KMS-11 (cell line): ENCODE results near the gene POU2F1.

Experiments used
- H2AFZ ChIP-seq: fragments of 200-600 bp; sonication (generic); 2 replicates; pipeline ENCODE4 v1.6.1; 2016; ENCODE audit warnings: antibody characterized with exemption, mixed run types, low read depth
- H3K27ac ChIP-seq: fragments of 200-600 bp; sonication (generic); 2 replicates; pipeline ENCODE4 v1.6.1; 2016; ENCODE audit warnings: mild to moderate bottlenecking, mixed run types
- H3K27me3 ChIP-seq: fragments of 200-600 bp; sonication (generic); 2 replicates; pipeline ENCODE4 v1.6.1; 2017; ENCODE audit warnings: mild to moderate bottlenecking, low read depth, mixed run types, moderate library complexity; ENCODE audit not compliant: insufficient read depth
- H3K36me3 ChIP-seq: fragments of 200-600 bp; sonication (generic); 2 replicates; pipeline ENCODE4 v1.6.1; 2017; ENCODE audit warnings: mild to moderate bottlenecking, mixed run types; ENCODE audit not compliant: insufficient read depth
- H3K4me1 ChIP-seq: fragments of 200-600 bp; sonication (generic); 2 replicates; pipeline ENCODE4 v1.6.1; 2016; ENCODE audit warnings: mild to moderate bottlenecking, low read depth, mixed run types; ENCODE audit not compliant: poor library complexity, severe bottlenecking
- H3K4me2 ChIP-seq: fragments of 200-600 bp; sonication (generic); 2 replicates; pipeline ENCODE4 v1.7.0; 2016; ENCODE audit warnings: mild to moderate bottlenecking, mixed run types
- H3K4me3 ChIP-seq: fragments of 200-600 bp; sonication (generic); IDR thresholded peaks from 2 replicates; pipeline ENCODE4 v1.6.1; 2017; ENCODE audit warnings: low read depth, low read length, mixed read lengths; ENCODE audit not compliant: insufficient read depth
- H3K79me2 ChIP-seq: fragments of 200-600 bp; sonication (generic); 2 replicates; pipeline ENCODE4 v1.6.1; 2016; ENCODE audit warnings: low read depth, mixed run types; ENCODE audit not compliant: insufficient read depth
- H3K9ac ChIP-seq: fragments of 200-600 bp; sonication (generic); 2 replicates; pipeline ENCODE4 v1.6.1; 2016; ENCODE audit warnings: mild to moderate bottlenecking, mixed run types
- H4K20me1 ChIP-seq: fragments of 200-600 bp; sonication (generic); 2 replicates; pipeline ENCODE4 v1.6.1; 2016; ENCODE audit warnings: mild to moderate bottlenecking, mixed run types; ENCODE audit not compliant: insufficient read depth
- TF ChIP-seq, protein P1 (sequence below): fragments of 200-600 bp; sonication (generic); conservative IDR thresholded peaks from 2 replicates; pipeline ENCODE4 v1.6.1; 2017; ENCODE audit warnings: low read depth, mild to moderate bottlenecking, antibody characterized with exemption, low read length, moderate library complexity, mixed read lengths

Gene POU2F1

DNA sequence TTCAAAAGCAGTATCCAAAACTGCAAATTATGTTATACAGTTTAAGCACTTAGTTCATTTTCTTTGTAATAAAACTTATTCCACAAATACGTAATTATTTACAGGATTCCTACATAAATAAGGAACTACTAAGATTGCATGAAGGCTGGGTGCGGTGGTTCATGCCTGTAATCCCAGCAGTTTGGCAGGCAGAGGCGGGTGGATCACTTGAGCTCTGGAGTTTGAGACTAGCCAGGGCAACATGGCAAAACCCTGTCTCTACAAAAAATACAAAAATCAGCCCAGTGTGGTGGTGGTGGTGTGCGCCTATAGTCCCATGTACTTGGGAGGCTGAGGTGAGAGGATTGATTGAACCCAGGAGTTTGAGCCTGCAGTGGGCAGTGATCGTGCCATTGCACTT, 69.3 kb downstream of the POU2F1 start:
- H3K27ac ChIP-seq = no peak overlapping the region
- H4K20me1 ChIP-seq = no peaks in the 10 kb centered on the region
- H3K79me2 ChIP-seq = peaks cover 9% of the 10 kb centered on the region; the same call in 1 of the 2 replicates
- TF ChIP-seq, protein P1, sequence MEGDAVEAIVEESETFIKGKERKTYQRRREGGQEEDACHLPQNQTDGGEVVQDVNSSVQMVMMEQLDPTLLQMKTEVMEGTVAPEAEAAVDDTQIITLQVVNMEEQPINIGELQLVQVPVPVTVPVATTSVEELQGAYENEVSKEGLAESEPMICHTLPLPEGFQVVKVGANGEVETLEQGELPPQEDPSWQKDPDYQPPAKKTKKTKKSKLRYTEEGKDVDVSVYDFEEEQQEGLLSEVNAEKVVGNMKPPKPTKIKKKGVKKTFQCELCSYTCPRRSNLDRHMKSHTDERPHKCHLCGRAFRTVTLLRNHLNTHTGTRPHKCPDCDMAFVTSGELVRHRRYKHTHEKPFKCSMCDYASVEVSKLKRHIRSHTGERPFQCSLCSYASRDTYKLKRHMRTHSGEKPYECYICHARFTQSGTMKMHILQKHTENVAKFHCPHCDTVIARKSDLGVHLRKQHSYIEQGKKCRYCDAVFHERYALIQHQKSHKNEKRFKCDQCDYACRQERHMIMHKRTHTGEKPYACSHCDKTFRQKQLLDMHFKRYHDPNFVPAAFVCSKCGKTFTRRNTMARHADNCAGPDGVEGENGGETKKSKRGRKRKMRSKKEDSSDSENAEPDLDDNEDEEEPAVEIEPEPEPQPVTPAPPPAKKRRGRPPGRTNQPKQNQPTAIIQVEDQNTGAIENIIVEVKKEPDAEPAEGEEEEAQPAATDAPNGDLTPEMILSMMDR = no peak
- no peaks in the 10 kb centered on the region for H3K36me3 ChIP-seq
- peaks cover 9% of the 10 kb centered on the region for H3K4me1 ChIP-seq
- H3K4me2 ChIP-seq = no peak overlapping the region
- H3K4me3 ChIP-seq = no peak overlapping the region
- no peaks in the 10 kb centered on the region for H3K27me3 ChIP-seq
- H2AFZ ChIP-seq = no peak overlapping the region
- no peak overlapping the region for H3K9ac ChIP-seq

DNA sequence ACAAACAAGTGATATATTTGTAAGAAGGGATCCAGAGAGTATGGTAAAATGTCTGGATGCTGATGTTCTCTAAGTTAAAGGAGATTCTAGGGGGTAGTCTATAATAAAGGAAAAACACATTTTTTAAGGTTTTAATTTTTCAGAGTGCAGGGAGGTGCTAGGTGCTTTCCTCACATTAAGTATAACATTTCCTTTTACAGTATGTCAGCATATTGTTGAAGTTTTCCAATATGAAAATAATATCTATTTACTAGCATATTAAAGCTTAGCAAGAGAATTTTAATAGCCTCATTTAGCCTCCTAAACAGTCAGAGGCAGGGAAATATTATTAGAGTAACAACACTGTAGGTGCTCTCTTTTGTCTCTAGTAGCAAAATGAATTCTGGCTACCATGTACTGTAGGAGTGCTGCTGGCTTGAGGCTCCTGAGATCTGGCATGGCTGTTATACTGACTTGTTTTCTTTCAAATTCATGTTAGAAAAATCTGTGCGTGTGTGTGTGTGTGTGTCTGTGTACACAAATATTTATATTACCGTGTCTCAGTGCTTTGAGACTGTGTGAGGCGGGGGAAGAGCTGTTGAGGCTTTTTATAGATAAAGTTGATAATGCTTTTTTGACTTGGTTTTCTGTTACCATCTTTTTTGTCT, 71.0 kb downstream of the POU2F1 start:
- Histone ChIP-seq H3K79me2 (peaks cover 11% of the 10 kb centered on the region; the same call in 1 of the 2 replicates), H3K4me3 (no peak overlapping the region), H3K4me2 (no peak overlapping the region), H2AFZ (no peak overlapping the region), H3K4me1 (peaks cover 12% of the 10 kb centered on the region), H3K27ac (no peak overlapping the region), H4K20me1 (no peaks in the 10 kb centered on the region), H3K36me3 (no peaks in the 10 kb centered on the region), H3K9ac (no peak overlapping the region), H3K27me3 (no peaks in the 10 kb centered on the region)
- TF ChIP-seq, protein P1 = no peak

DNA sequence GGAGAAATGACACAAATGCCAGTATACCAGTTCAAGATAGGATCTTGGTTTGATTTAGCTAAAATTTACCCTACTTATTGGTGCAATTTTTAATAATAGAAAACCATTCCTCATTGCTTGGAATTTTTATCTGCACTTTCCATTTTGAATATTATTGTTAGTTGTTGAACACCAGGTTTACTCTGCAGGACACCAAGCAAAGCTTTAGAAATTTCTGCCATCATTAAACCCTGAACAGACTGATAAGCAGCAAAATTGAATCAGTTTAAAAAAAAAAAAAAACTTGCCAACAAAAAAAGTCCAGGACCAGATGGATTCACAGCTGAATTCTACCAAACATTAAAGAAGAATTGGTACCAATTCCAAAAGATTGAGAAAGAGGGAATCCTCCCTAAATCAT, 71.5 kb downstream of the POU2F1 start:
- Histone ChIP-seq H3K36me3 (no peaks in the 10 kb centered on the region), H4K20me1 (no peaks in the 10 kb centered on the region), H3K4me1 (peaks cover 17% of the 10 kb centered on the region), H3K79me2 (peaks cover 16% of the 10 kb centered on the region; the same call in 1 of the 2 replicates), H2AFZ (no peak overlapping the region), H3K27ac (no peak overlapping the region), H3K9ac (no peak overlapping the region), H3K4me3 (no peak overlapping the region), H3K27me3 (no peaks in the 10 kb centered on the region), H3K4me2 (no peak overlapping the region)
- TF ChIP-seq, protein P1 = no peak

DNA sequence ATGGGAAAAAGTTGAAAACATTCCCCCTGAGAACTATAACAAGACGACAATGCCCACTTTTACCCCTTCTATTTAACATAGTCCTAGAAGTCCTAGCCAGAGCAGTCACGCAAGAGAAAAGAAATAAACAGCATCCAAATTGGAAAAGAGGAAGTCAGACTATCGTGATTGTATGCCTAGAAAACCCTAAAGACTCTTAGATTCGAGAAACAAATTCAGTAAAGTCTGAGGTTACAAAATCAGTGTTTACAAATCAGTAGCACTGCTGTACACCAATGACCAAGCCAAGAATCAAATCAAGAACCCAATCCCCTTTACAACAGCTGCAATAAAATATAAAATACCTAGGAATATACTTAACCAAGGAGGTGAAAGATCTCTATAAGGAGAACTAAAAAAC, 72.4 kb downstream of the POU2F1 start:
- no peak overlapping the region for H2AFZ ChIP-seq
- H3K79me2 ChIP-seq = peaks cover 16% of the 10 kb centered on the region; the same call in 1 of the 2 replicates
- H3K4me2 ChIP-seq = no peak overlapping the region
- H4K20me1 ChIP-seq = no peaks in the 10 kb centered on the region
- peaks cover 18% of the 10 kb centered on the region for H3K4me1 ChIP-seq
- TF ChIP-seq, protein P1 = no peak
- H3K9ac ChIP-seq = no peak overlapping the region
- H3K27me3 ChIP-seq = no peaks in the 10 kb centered on the region
- no peak overlapping the region for H3K27ac ChIP-seq
- H3K4me3 ChIP-seq = no peak overlapping the region
- H3K36me3 ChIP-seq = no peaks in the 10 kb centered on the region
